ENCODE results near the gene VSNL1.

VSNL1 gene

DNA sequence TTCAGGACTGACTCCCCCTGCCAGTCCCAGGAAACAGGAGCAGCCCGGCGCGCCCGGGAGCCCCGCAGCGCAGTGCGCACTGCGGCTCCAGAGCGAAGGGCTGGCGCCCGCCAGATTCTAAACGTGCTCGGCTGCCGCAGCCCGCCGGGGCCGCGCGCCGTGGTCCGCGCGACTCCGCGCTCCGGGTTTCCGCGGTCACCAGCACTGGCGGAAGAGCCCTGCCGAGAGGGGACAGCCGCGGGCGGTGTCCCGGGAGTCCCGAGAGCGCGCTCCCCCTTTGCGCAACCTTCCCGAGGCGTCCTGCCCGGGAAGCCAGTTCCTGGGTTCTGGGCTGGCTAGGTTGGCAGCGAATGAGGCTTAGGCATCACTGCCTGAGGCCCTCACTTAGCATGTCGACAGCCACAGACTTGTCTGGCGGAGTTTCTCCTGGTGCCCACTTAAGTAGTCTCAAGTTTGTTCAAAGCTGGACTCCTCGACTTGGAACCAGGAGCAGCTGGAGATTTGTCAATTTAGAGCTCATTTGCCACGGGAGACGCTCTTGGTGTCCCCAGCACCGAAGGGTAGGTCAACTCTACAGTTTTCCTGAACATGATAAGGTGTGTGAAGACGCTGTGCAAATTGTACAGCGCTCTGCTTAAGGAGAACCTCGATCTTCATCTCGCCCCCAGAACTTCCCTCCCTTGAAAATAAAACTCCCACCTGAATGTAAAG lies 1.5 kb upstream of the VSNL1 start (continued):
- no peak for TF ChIP-seq ZNF544 (tag by site-specific recombination; IDR thresholded peaks at IDR 0.05)
- no peak for TF ChIP-seq ZNF626 (tag by site-specific recombination; IDR thresholded peaks at IDR 0.05)
- TF ChIP-seq SP3 (tag by site-specific recombination; IDR thresholded peaks at IDR 0.05), result peak; percentile 43; the same call in 1 of the 2 replicates
- TF ChIP-seq, protein P1, sequence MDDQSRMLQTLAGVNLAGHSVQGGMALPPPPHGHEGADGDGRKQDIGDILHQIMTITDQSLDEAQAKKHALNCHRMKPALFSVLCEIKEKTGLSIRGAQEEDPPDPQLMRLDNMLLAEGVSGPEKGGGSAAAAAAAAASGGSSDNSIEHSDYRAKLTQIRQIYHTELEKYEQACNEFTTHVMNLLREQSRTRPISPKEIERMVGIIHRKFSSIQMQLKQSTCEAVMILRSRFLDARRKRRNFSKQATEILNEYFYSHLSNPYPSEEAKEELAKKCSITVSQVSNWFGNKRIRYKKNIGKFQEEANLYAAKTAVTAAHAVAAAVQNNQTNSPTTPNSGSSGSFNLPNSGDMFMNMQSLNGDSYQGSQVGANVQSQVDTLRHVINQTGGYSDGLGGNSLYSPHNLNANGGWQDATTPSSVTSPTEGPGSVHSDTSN (CRISPR knock-in tag; IDR thresholded peaks at IDR 0.05), result 0 out of 2 replicates have a peak, but pooled peaks have one; percentile 78
- TF ChIP-seq ZNF423 (tag by site-specific recombination; IDR thresholded peaks at IDR 0.05), result peak; percentile 39; the same call in 1 of the 2 replicates
- no peak for TF ChIP-seq ZNF549 (tag by site-specific recombination; IDR thresholded peaks at IDR 0.05)
- peak; percentile 47 for TF ChIP-seq ZEB2 (tag by site-specific recombination; IDR thresholded peaks at IDR 0.05)
- TF ChIP-seq ZNF121 (tag by site-specific recombination; IDR thresholded peaks at IDR 0.05), result no peak
- TF ChIP-seq KLF8 (tag by site-specific recombination; IDR thresholded peaks at IDR 0.05), result 0 out of 2 replicates have a peak, but pooled peaks have one; percentile 16
- TF ChIP-seq, protein P2, sequence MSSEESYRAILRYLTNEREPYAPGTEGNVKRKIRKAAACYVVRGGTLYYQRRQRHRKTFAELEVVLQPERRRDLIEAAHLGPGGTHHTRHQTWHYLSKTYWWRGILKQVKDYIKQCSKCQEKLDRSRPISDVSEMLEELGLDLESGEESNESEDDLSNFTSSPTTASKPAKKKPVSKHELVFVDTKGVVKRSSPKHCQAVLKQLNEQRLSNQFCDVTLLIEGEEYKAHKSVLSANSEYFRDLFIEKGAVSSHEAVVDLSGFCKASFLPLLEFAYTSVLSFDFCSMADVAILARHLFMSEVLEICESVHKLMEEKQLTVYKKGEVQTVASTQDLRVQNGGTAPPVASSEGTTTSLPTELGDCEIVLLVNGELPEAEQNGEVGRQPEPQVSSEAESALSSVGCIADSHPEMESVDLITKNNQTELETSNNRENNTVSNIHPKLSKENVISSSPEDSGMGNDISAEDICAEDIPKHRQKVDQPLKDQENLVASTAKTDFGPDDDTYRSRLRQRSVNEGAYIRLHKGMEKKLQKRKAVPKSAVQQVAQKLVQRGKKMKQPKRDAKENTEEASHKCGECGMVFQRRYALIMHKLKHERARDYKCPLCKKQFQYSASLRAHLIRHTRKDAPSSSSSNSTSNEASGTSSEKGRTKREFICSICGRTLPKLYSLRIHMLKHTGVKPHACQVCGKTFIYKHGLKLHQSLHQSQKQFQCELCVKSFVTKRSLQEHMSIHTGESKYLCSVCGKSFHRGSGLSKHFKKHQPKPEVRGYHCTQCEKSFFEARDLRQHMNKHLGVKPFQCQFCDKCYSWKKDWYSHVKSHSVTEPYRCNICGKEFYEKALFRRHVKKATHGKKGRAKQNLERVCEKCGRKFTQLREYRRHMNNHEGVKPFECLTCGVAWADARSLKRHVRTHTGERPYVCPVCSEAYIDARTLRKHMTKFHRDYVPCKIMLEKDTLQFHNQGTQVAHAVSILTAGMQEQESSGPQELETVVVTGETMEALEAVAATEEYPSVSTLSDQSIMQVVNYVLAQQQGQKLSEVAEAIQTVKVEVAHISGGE (tag by site-specific recombination; conservative IDR thresholded peaks at IDR 0.05; ENCODE audit: low read depth), result peak; percentile 76
- TF ChIP-seq, protein P3, sequence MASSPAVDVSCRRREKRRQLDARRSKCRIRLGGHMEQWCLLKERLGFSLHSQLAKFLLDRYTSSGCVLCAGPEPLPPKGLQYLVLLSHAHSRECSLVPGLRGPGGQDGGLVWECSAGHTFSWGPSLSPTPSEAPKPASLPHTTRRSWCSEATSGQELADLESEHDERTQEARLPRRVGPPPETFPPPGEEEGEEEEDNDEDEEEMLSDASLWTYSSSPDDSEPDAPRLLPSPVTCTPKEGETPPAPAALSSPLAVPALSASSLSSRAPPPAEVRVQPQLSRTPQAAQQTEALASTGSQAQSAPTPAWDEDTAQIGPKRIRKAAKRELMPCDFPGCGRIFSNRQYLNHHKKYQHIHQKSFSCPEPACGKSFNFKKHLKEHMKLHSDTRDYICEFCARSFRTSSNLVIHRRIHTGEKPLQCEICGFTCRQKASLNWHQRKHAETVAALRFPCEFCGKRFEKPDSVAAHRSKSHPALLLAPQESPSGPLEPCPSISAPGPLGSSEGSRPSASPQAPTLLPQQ (tag by site-specific recombination; IDR thresholded peaks at IDR 0.05), result 0 out of 2 replicates have a peak, but pooled peaks have one; percentile 46
- no peak for TF ChIP-seq ZNF670 (tag by site-specific recombination; IDR thresholded peaks at IDR 0.05; ENCODE audit: low read depth)
- TF ChIP-seq, protein P4, sequence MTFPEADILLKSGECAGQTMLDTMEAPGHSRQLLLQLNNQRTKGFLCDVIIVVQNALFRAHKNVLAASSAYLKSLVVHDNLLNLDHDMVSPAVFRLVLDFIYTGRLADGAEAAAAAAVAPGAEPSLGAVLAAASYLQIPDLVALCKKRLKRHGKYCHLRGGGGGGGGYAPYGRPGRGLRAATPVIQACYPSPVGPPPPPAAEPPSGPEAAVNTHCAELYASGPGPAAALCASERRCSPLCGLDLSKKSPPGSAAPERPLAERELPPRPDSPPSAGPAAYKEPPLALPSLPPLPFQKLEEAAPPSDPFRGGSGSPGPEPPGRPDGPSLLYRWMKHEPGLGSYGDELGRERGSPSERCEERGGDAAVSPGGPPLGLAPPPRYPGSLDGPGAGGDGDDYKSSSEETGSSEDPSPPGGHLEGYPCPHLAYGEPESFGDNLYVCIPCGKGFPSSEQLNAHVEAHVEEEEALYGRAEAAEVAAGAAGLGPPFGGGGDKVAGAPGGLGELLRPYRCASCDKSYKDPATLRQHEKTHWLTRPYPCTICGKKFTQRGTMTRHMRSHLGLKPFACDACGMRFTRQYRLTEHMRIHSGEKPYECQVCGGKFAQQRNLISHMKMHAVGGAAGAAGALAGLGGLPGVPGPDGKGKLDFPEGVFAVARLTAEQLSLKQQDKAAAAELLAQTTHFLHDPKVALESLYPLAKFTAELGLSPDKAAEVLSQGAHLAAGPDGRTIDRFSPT (tag by site-specific recombination; IDR thresholded peaks at IDR 0.05), result 0 out of 2 replicates have a peak, but pooled peaks have one; percentile 19
- TF ChIP-seq ZNF555 (tag by site-specific recombination; conservative IDR thresholded peaks at IDR 0.05), result no peak
- 0 out of 2 replicates have a peak, but pooled peaks have one; percentile 18 for TF ChIP-seq ZNF24 (tag by site-specific recombination; IDR thresholded peaks at IDR 0.05)

DNA sequence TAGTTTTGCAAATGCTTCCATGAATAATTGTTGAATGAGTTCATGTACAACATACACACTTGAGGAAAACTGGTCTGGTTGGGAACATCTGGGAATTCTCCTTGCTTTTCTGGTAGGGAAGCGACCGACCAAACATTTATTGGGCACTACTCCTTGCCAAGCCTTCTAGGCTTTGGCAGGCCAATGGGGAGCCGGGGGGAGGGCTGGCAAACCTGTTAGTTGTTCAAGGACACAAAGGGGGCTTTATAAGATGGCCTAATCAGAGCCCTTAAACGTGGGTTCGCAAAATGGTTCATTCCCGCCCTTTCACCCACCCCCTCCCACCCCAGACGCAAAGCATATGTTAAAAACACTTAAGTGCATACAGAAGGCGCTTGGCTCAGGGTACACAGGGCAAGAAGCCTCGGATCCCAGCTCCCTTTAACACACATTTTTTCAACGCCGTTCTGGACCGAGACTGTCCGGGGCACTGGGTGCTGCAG lies 844 bp upstream of the VSNL1 start:
- POLR2A ChIA-PET, result interaction anchor here (1.4 kb wide), 1 partner anchor 22 kb away, joined by 5 read pairs; the partner anchor contains the start of gene RAD51AP2
- no peak for TF ChIP-seq SCRT1 (tag by site-specific recombination; IDR thresholded peaks at IDR 0.05; ENCODE audit: borderline replicate concordance)
- TF ChIP-seq IKZF3 (tag by site-specific recombination; IDR thresholded peaks at IDR 0.05), result 0 out of 2 replicates have a peak, but pooled peaks have one; percentile 26
- CTCF ChIA-PET, result no interaction called here
- no peak overlapping the region for H3K4me3 ChIP-seq (ENCODE audit: low read depth, low read length)
- no peaks in the 10 kb centered on the region for H3K9me3 ChIP-seq (ENCODE audit: control insufficient read depth, insufficient read depth, low read depth, low read length)
- H3K36me3 ChIP-seq (ENCODE audit: control insufficient read depth in 2 of 2, insufficient read depth in 1 of 2, low read length in 2 of 2), result no peaks in the 10 kb centered on the region
- H3K4me1 ChIP-seq (ENCODE audit: control insufficient read depth, insufficient read depth, low read length), result peaks cover 4% of the 10 kb centered on the region; the same call in 1 of the 2 replicates
- H3K27ac ChIP-seq (ENCODE audit: extremely low read depth, low read depth, low read length), result no peak overlapping the region

All from HEK293 (cell line).